Mesothelial cell of epicardium (in vitro differentiated cells): ENCODE results near the gene NAB2. TPM values are rescaled to one million over a fixed set of nuclear protein-coding genes. Genes with fewer than 3 reads are reported as not detected.
A peak's percentile ranks its signal among the peaks of the same experiment; 100 is the strongest.

Experiments
- DNase-seq, 2 experiments: peaks; one replicate each; pipeline ENCODE4 v3.0.0; 2021; ENCODE audit warnings: low spot score in 2 of 2; ENCODE audit not compliant: unreplicated experiment in 2 of 2
- H3K27ac Mint-ChIP-seq: 2 replicates; pipeline ENCODE4 v1.8.0; 2021; ENCODE audit warnings: mixed read lengths
- H3K27me3 Mint-ChIP-seq: 2 replicates; pipeline ENCODE4 v1.8.0; 2021; ENCODE audit warnings: low read depth, mixed read lengths
- H3K36me3 Mint-ChIP-seq: 2 replicates; pipeline ENCODE4 v1.8.0; 2021; ENCODE audit warnings: mixed read lengths
- H3K4me1 Mint-ChIP-seq: 2 replicates; pipeline ENCODE4 v1.8.0; 2021; ENCODE audit warnings: mixed read lengths
- H3K4me3 Mint-ChIP-seq: 2 replicates; pipeline ENCODE4 v1.8.0; 2021; ENCODE audit warnings: mild to moderate bottlenecking, moderate library complexity, mixed read lengths
- H3K9me3 Mint-ChIP-seq: 2 replicates; pipeline ENCODE4 v1.8.0; 2021; ENCODE audit warnings: mixed read lengths
- total RNA-seq: library from RNA; stranded (reverse); gene quantifications from 3 replicates; pipeline ENCODE4 v1.2.1, GENCODE V29; 2021
- TF ChIP-seq, protein P1 (sequence below): fragments of 200-600 bp; sonication (generic); IDR thresholded peaks from one replicate; pipeline ENCODE4 v1.5.0; 2021; ENCODE audit warnings: antibody characterized with exemption; ENCODE audit not compliant: unreplicated experiment

NAB2 gene
- total RNA-seq, 1 donor from 2014 or later, result 53.7 TPM

DNA sequence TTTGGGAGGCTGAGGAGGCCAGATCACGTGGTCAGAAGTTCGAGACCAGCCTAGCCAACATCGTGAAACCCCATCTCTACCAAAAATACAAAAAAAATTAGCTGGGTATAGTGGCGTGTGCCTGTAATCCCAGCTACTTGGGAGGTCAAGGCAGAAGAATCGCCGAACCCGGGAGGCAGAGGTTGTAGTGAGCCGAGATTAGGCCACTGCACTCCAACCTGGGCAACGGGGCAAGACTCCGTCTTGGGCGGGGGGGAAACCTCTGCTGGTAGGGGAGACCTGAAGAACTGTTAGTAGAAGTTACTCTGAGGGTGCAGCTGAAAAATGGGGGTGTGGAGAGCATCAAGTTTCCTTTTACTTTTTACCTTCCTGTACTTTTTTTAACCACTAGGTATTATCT is 37.1 kb downstream of the NAB2 start:
- H3K4me3 Mint-ChIP-seq, result no peak overlapping the region

DNA sequence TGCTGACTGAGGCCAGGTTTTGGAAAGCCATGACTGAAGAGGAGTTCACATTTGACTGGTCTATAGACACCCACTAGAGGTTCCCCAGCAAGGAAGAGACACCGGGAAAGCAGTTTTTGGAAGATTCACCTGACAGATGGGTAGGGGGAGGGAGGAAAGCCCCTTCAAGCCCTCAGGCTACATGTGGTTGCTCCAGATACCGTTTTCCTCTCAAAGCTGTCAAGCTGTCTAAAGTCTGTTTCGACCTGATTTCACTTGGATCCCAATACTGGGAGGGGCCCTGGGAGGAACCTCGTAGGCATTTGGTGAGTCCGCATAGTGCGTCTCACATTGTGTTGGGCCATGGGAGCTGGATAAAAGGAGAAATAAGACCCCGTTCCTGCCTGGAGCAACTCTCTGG is 37.6 kb downstream of the NAB2 start:
- Mint-ChIP-seq H3K36me3 (no peaks in the 10 kb centered on the region), H3K4me1 (peaks cover 30% of the 10 kb centered on the region), H3K27ac (peak overlapping the region; percentile 87), H3K27me3 (no peaks in the 10 kb centered on the region), H3K4me3 (peak overlapping the region; percentile 93), H3K9me3 (no peaks in the 10 kb centered on the region)
- TF ChIP-seq, protein P1, sequence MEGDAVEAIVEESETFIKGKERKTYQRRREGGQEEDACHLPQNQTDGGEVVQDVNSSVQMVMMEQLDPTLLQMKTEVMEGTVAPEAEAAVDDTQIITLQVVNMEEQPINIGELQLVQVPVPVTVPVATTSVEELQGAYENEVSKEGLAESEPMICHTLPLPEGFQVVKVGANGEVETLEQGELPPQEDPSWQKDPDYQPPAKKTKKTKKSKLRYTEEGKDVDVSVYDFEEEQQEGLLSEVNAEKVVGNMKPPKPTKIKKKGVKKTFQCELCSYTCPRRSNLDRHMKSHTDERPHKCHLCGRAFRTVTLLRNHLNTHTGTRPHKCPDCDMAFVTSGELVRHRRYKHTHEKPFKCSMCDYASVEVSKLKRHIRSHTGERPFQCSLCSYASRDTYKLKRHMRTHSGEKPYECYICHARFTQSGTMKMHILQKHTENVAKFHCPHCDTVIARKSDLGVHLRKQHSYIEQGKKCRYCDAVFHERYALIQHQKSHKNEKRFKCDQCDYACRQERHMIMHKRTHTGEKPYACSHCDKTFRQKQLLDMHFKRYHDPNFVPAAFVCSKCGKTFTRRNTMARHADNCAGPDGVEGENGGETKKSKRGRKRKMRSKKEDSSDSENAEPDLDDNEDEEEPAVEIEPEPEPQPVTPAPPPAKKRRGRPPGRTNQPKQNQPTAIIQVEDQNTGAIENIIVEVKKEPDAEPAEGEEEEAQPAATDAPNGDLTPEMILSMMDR, result no peak
- DNase-seq, result no peak

More for the DNA sequence above, 37.1 kb downstream of the NAB2 start:
- Mint-ChIP-seq H3K27me3 (no peaks in the 10 kb centered on the region), H3K4me1 (peaks cover 25% of the 10 kb centered on the region), H3K9me3 (no peaks in the 10 kb centered on the region), H3K27ac (no peak overlapping the region), H3K36me3 (no peaks in the 10 kb centered on the region)
- no peak for DNase-seq
- TF ChIP-seq, protein P1, result no peak

DNA sequence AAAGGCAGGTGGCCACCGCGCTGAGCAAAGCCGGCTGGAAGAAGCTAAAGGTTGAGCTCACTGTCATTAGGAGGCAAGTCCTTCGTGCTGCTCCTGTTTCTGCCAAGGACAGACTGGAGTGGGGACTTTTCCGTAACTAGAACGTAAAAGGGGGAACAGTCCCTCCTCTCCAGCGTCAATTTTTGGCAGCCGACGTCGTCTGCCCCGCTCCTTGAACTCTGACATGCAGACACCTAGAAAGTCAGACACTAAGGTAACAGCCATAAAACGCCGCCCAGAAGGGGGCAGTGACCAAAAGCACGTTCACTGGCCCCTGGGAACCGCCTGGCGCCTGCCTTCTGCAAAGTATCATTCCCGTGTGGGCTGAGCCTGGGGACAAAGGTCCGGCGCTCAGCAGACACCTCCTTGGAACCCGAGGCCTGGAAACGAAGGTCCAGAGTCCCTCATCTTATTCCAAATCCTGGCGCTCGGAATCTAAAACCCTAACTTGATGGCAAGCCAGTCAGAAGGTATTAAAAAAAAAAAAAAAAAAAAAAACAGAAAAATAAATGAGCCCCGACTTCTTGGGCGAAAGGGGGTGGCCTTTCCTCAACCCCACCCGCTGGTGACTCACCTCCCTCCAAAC is 38.3 kb downstream of the NAB2 start:
- Mint-ChIP-seq H3K27ac (peak overlapping the region; percentile 87), H3K9me3 (no peaks in the 10 kb centered on the region), H3K4me1 (peaks cover 36% of the 10 kb centered on the region), H3K36me3 (no peaks in the 10 kb centered on the region), H3K27me3 (no peaks in the 10 kb centered on the region), H3K4me3 (peak overlapping the region; percentile 93)
- TF ChIP-seq, protein P1, result no peak
- no peak for DNase-seq

DNA sequence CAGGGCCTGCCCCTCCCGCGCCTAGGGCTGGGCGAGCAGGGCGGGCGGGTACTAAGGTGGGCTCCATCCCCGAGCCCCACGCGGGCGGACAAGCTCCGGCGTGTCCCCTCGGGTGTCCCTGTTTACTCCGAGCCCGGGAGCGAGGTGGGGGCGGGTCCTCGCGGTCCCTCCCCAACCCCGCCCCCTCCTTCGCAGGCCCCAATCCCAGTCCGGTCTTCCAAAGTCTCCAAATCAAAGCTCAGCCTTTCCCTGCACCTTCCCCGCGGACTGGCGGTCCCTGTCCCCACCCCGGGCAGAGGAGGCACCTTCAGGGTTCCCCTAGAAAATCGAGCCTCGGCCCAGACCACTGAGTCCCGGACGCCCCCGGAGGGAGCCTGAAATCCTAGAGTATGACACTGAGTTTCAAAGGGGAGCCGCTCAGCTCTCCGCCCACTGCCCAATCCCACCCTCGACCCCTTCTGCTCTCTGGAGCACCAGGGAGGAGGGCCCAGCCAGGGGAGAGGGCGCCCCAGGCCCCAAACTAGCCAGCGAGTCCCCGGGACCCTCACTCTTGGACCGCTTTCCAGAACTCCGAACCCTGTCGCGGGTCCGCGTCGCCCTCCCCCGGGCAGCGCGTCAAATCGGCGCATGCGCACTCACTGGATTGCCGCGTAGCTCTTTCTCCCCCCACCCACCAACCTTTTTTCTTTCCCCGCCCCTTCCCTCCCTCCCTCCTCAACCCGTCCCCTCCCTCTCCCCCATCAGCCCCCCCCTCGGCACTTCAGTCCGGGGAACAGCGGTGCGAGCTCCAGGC is 39.0 kb downstream of the NAB2 start, which contains the start of gene LRP1:
TSS of gene LRP1 (plus strand) at position 758 of the 793 bp plus-strand sequence. CDS start 482 bp downstream, outside the sequence.
- Mint-ChIP-seq H3K27ac (peak within 1 kb of the TSS; percentile 95), H3K36me3 (no peaks in the 10 kb centered on the region), H3K27me3 (no peaks in the 10 kb centered on the region), H3K9me3 (no peaks in the 10 kb centered on the region), H3K4me1 (peaks cover 43% of the 10 kb centered on the region), H3K4me3 (peak within 1 kb of the TSS; percentile 93)
- TF ChIP-seq, protein P1, result no peak
- DNase-seq, result peak; percentile 72 to 88

DNA sequence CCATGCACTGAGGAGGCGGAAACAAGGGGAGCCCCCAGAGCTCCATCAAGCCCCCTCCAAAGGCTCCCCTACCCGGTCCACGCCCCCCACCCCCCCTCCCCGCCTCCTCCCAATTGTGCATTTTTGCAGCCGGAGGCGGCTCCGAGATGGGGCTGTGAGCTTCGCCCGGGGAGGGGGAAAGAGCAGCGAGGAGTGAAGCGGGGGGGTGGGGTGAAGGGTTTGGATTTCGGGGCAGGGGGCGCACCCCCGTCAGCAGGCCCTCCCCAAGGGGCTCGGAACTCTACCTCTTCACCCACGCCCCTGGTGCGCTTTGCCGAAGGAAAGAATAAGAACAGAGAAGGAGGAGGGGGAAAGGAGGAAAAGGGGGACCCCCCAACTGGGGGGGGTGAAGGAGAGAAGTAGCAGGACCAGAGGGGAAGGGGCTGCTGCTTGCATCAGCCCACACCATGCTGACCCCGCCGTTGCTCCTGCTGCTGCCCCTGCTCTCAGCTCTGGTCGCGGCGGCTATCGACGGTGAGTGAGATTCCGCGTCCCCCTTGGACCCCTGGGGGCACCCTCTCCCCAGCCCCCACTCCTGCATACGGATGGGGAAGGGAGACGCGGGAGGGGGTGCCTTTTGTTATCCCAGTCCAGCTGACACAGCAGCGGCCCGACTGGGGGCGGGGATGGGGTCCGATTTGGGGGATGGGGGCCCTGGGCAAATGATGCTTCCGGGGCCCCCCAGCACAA is 39.8 kb downstream of the NAB2 start:
- H3K27ac Mint-ChIP-seq, result peak overlapping the region; percentile 56
- H3K4me3 Mint-ChIP-seq, result peak overlapping the region; percentile 93
- TF ChIP-seq, protein P1, result no peak
- no peak for DNase-seq
- H3K36me3 Mint-ChIP-seq, result no peaks in the 10 kb centered on the region
- H3K9me3 Mint-ChIP-seq, result no peaks in the 10 kb centered on the region
- H3K27me3 Mint-ChIP-seq, result no peaks in the 10 kb centered on the region
- peaks cover 50% of the 10 kb centered on the region for H3K4me1 Mint-ChIP-seq
